ENCODE results near the gene IQSEC3.

Gene IQSEC3

GRCh38 chr12:198705-199104 lies 132.1 kb downstream of the IQSEC3 start:
- no peaks in the 10 kb centered on the region for H3K9me2 ChIP-seq (replicated peaks; ENCODE audit: low read depth, low read length)

GRCh38 chr12:201361-201760 lies 134.8 kb downstream of the IQSEC3 start:
- H3K27me3 ChIP-seq (ENCODE audit: insufficient read depth, low read length, poor library complexity, severe bottlenecking): no peaks in the 10 kb centered on the region
- H3K9me3 ChIP-seq (ENCODE audit: insufficient read depth, low read depth, low read length): no peaks in the 10 kb centered on the region
- H3K9me2 ChIP-seq (replicated peaks; ENCODE audit: low read depth, low read length): no peaks in the 10 kb centered on the region
- H3K4me3 ChIP-seq (ENCODE audit: low read length, poor library complexity, severe bottlenecking): no peak overlapping the region
- no peaks in the 10 kb centered on the region for H3K79me2 ChIP-seq (ENCODE audit: insufficient read depth, low read length)
- H2AFZ ChIP-seq (ENCODE audit: low read length): no peak overlapping the region
- no peak overlapping the region for H3K9ac ChIP-seq (ENCODE audit: low read depth, low read length, poor library complexity, severe bottlenecking)
- TF ChIP-seq EZH2phosphoT487 (IDR thresholded peaks at IDR 0.05; ENCODE audit: borderline replicate concordance) (no peak), CTCF (conservative IDR thresholded peaks at IDR 0.05; ENCODE audit: low read length) (no peak)
- no peaks in the 10 kb centered on the region for H3K36me3 ChIP-seq (ENCODE audit: insufficient read depth, low read length)
- no peaks in the 10 kb centered on the region for H3K4me1 ChIP-seq (ENCODE audit: insufficient read depth, low read length, poor library complexity, severe bottlenecking)
- H4K20me1 ChIP-seq (ENCODE audit: insufficient read depth, low read length, poor library complexity, severe bottlenecking): no peaks in the 10 kb centered on the region
- no peaks in the 10 kb centered on the region for H3F3A ChIP-seq (ENCODE audit: low read depth)
- H3K4me2 ChIP-seq (ENCODE audit: low read depth, low read length, poor library complexity, severe bottlenecking): no peak overlapping the region

More at GRCh38 chr12:198705-199104, 132.1 kb downstream of the IQSEC3 start:
- no peak overlapping the region for H3K9ac ChIP-seq (ENCODE audit: low read depth, low read length, poor library complexity, severe bottlenecking)
- H3K4me2 ChIP-seq (ENCODE audit: low read depth, low read length, poor library complexity, severe bottlenecking): no peak overlapping the region
- H3K79me2 ChIP-seq (ENCODE audit: insufficient read depth, low read length): no peaks in the 10 kb centered on the region
- H3F3A ChIP-seq (ENCODE audit: low read depth): no peaks in the 10 kb centered on the region
- H3K9me3 ChIP-seq (ENCODE audit: insufficient read depth, low read depth, low read length): no peaks in the 10 kb centered on the region
- no peaks in the 10 kb centered on the region for H3K27me3 ChIP-seq (ENCODE audit: insufficient read depth, low read length, poor library complexity, severe bottlenecking)
- H2AFZ ChIP-seq (ENCODE audit: low read length): no peak overlapping the region
- TF ChIP-seq EZH2phosphoT487 (IDR thresholded peaks at IDR 0.05; ENCODE audit: borderline replicate concordance) (no peak), CTCF (conservative IDR thresholded peaks at IDR 0.05; ENCODE audit: low read length) (no peak)
- no peaks in the 10 kb centered on the region for H4K20me1 ChIP-seq (ENCODE audit: insufficient read depth, low read length, poor library complexity, severe bottlenecking)
- no peaks in the 10 kb centered on the region for H3K4me1 ChIP-seq (ENCODE audit: insufficient read depth, low read length, poor library complexity, severe bottlenecking)
- H3K36me3 ChIP-seq (ENCODE audit: insufficient read depth, low read length): no peaks in the 10 kb centered on the region
- H3K4me3 ChIP-seq (ENCODE audit: low read length, poor library complexity, severe bottlenecking): no peak overlapping the region

GRCh38 chr12:202081-202731 lies 135.6 kb downstream of the IQSEC3 start:
- no peaks in the 10 kb centered on the region for H3K4me1 ChIP-seq (ENCODE audit: insufficient read depth, low read length, poor library complexity, severe bottlenecking)
- H3K9me2 ChIP-seq (replicated peaks; ENCODE audit: low read depth, low read length): no peaks in the 10 kb centered on the region
- H3K36me3 ChIP-seq (ENCODE audit: insufficient read depth, low read length): no peaks in the 10 kb centered on the region
- H2AFZ ChIP-seq (ENCODE audit: low read length): no peak overlapping the region
- H3K4me3 ChIP-seq (ENCODE audit: low read length, poor library complexity, severe bottlenecking): no peak overlapping the region
- no peaks in the 10 kb centered on the region for H3K79me2 ChIP-seq (ENCODE audit: insufficient read depth, low read length)
- TF ChIP-seq CTCF (conservative IDR thresholded peaks at IDR 0.05; ENCODE audit: low read length): no peak
- TF ChIP-seq EZH2phosphoT487 (IDR thresholded peaks at IDR 0.05; ENCODE audit: borderline replicate concordance): no peak
- H3K4me2 ChIP-seq (ENCODE audit: low read depth, low read length, poor library complexity, severe bottlenecking): no peak overlapping the region
- H3F3A ChIP-seq (ENCODE audit: low read depth): no peaks in the 10 kb centered on the region
- no peaks in the 10 kb centered on the region for H3K27me3 ChIP-seq (ENCODE audit: insufficient read depth, low read length, poor library complexity, severe bottlenecking)
- H4K20me1 ChIP-seq (ENCODE audit: insufficient read depth, low read length, poor library complexity, severe bottlenecking): no peaks in the 10 kb centered on the region
- H3K9me3 ChIP-seq (ENCODE audit: insufficient read depth, low read depth, low read length): no peaks in the 10 kb centered on the region
- no peak overlapping the region for H3K9ac ChIP-seq (ENCODE audit: low read depth, low read length, poor library complexity, severe bottlenecking)

Measured in Loucy (cell line).